Fibroblast of skin of abdomen (primary cell): Measurements from ENCODE around the gene PTPN5. TPM values are rescaled to one million over a fixed set of nuclear protein-coding genes. Genes with fewer than 3 reads are reported as not detected.
A peak's percentile ranks its signal among the peaks of the same experiment; 100 is the strongest.
"Not testable (repeated sequence)": the region's sequence is repeated elsewhere in the genome, so short reads cannot be mapped to it uniquely, and the experiment has no call there.

ENCODE experiments used
- DNase-seq: peaks from one replicate; pipeline ENCODE4 v3.0.0-alpha.2; 2013
- polyA plus RNA-seq, 2 experiments: library from polyadenylated mRNA; unstranded; fragments of 120-200 nt; gene quantifications; one replicate each; pipeline ENCODE4 v1.2.1, GENCODE V29; 2013; ENCODE audit not compliant: insufficient read length in 2 of 2

The PTPN5 gene
- 0.12 TPM for polyA plus RNA-seq (2013, experiment 1 of 2; ENCODE audit: insufficient read length)
- polyA plus RNA-seq (2013, experiment 2 of 2; ENCODE audit: insufficient read length), result 0.05 TPM

- DNase-seq, result no peak
Measured at GRCh38 chr11:18791207-18791968, at the start of gene PTPN5. TSS of gene PTPN5 (minus strand) at chr11:18791798. CDS start at chr11:18771958, 19,840 bp downstream.

- no peak for DNase-seq
Measured at GRCh38 chr11:18836417-18836816, 44.8 kb upstream of the PTPN5 start.

DNA sequence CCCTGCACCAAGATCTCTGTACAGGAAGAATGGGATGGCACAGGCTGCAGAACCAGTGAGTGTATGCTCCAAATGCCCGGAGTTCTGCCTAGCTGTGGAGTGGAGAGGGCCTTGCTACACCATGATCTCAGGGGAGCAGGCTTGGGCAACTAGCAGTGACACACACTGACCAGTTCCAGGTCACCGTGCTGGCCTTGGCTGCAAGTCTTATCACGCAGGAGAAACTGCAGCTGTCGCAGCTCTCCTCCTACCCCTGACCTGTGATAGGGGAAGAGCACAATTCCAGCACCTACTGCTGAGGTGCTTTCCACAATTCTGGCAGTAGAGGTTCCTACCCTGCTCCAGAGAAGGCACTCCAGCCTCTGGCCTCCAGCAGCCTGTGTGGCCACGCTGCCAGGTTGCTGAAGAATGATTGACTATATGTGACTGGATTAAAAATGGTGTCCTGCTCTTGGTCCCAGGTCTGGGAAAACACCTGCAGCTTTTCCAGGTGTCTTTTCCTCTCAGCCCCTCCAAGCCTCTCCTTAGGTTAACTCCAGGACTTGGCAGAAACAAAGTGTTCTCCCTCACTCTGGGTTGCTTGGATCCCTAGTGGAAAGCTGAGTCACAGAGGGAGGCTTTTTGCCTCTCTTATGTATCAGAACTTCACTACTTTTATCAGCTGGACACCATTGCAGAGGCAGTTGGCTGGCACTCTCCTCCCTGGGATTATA is 43.3 kb upstream of the PTPN5 start:
- no peak for DNase-seq

GRCh38 chr11:18820160-18820559 is 28.6 kb upstream of the PTPN5 start:
- DNase-seq, result not testable (repeated sequence)

GRCh38 chr11:18804199-18804999 is 12.8 kb upstream of the PTPN5 start:
- DNase-seq, result no peak

GRCh38 chr11:18802381-18803257 is 11.0 kb upstream of the PTPN5 start:
- peak; percentile 67 for DNase-seq

- DNase-seq, result no peak
Measured at GRCh38 chr11:18798799-18799469, 7.3 kb upstream of the PTPN5 start.

- DNase-seq, result no peak
Measured at GRCh38 chr11:18794956-18795355, 3.4 kb upstream of the PTPN5 start.

DNA sequence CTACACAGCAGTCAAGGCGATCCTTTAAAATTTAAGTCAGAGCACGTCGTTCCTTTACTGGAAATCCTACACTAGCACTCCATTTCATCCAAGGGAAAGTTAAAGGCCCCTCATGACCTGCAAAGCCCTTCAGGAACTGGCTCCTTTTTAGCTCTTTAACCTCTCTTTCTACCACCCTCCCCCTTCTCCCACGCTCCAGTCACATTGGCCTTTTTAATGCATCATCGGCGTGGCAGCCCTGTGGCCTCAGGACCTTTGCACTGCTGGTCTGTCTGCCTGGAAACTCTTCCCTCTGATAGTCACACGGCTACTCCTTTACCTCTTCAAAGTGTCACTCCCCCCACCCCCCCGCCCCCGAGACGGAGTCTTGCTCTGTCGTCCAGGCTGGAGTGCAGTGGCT is 1.2 kb upstream of the PTPN5 start:
- no peak for DNase-seq

DNA sequence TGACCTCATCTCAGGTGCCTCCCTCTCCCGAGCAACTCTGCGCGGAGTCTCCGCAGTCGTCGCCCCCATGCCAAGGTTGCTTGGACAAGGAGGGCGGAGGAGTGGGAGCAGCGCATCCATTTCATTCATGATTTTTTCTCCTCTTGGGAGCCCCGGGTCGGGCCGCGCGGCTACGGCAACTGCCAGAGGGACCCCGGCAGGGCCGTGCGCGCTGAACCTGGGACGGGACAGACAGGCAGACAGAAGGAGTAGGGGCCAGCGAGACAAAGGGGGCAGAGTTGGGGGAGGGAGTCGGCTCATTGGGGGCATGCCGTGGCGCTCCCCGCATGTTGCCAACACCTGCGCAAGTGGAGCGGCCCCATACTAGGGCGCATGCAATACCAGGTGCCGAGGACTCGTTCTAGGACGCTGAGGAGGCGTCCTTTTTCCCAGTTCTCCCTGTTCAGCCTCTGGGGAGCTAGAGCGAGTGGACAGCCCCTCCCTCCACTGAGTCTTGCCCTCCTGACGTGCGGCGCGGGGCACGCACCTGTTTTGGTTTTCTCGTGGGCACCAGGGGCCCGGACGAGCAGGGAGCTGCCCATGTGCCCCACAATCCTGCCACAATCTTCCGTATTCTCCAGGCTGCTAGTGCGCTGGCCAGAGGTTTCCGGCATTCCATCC is 501 bp upstream of the PTPN5 start:
- no peak for DNase-seq

- DNase-seq, result no peak
Measured at GRCh38 chr11:18790883-18791206, 753 bp downstream of the PTPN5 start.

GRCh38 chr11:18789942-18790341 is 1.7 kb downstream of the PTPN5 start:
- DNase-seq, result no peak

- DNase-seq, result peak; percentile 41
Measured at GRCh38 chr11:18785411-18785810, 6.2 kb downstream of the PTPN5 start.

- DNase-seq, result no peak
Measured at GRCh38 chr11:18780896-18781295, 10.7 kb downstream of the PTPN5 start.

GRCh38 chr11:18780329-18780728 is 11.3 kb downstream of the PTPN5 start:
- DNase-seq, result no peak

GRCh38 chr11:18778468-18778867 is 13.1 kb downstream of the PTPN5 start:
- no peak for DNase-seq

- DNase-seq, result no peak
Measured at GRCh38 chr11:18776324-18776723, 15.3 kb downstream of the PTPN5 start.

DNA sequence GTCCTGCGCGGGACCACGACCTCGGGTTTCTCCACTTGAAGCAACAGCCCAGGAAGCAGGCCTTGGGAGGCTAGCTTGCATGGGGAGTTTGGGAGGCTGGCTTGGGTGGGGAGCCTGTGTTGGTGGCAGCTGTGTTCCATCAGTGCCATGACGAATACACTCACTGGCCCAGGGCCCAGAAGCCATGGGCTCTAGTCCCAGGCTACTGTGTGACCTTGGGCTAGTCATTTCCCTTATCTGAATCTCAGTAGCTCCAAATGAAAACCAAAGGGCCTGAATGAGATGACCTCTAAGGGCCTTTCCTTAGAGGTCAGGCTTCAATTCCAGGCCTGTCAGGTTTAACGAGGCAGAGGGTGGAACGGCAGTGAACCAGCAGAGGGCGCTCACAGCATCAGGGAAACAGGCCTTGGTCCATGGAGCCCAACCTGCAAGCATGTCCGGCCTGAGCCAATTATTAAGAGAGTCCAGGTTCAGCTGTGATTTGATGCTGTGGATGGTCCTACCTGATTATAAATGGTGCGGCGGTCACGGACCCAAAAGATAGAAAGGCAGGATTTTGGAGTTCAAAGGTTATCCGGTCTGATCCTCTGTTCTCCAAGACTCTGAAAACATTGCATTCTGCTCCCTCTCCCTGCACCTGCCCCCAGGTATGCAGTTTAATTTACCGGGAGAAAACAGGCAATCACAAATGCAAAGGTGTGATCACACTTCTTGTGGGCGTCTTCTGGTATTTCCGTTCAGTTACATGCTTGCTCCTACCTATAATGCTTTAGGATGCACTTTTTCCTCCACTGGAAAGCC is 15.9 kb downstream of the PTPN5 start:
- DNase-seq, result peak; percentile 35

DNA sequence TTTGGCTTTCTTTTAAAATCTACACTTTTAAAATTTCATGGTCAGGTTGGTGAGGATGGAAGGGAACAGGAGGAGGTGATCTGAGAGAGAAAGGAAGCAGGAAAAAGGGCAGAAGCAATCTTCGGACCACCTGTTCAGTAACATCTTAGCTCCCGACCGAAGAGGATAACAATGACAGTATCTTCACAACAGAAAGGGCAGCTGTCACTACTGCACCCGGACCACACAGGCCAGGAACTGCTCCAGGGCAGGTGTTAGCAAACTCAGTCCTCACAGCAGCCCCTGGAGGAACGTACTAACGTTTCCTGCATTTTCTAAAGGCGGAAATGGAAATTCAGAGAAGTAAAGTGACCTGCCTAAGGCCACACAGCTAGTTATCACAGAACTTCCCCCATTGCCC is 16.8 kb downstream of the PTPN5 start:
- no peak for DNase-seq

- no peak for DNase-seq
Measured at GRCh38 chr11:18773681-18774080, 17.9 kb downstream of the PTPN5 start.
